ENCODE results near the gene RAB26.

DNA sequence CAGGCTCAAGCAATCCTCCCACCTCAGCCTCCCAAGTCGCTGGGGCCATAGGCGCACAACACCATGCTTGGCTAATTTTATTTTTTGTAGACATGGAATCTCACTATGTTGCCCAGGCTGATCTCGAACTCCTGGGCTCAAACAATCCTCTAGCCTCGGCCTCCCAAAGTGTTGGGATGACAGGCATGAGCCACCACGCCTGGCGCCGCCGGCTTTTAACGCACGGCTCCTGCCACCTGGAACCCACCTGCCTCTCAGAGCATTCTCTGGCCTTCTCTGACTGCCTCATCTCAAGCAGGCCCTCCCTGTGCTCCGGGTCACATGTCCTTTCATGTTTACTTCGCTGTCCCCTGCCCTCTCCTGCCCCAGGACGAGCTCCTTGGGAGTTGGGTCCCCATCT, 37.6 kb downstream of the RAB26 start:
- no peak for TF ChIP-seq ARNTL (CRISPR knock-in tag; IDR thresholded peaks at IDR 0.05; ENCODE audit: borderline replicate concordance, low read depth)
- TF ChIP-seq ZFP3 (CRISPR knock-in tag; IDR thresholded peaks at IDR 0.05): no peak
- TF ChIP-seq ZC3H10 (CRISPR knock-in tag; IDR thresholded peaks at IDR 0.05): no peak
- TF ChIP-seq, protein P1, sequence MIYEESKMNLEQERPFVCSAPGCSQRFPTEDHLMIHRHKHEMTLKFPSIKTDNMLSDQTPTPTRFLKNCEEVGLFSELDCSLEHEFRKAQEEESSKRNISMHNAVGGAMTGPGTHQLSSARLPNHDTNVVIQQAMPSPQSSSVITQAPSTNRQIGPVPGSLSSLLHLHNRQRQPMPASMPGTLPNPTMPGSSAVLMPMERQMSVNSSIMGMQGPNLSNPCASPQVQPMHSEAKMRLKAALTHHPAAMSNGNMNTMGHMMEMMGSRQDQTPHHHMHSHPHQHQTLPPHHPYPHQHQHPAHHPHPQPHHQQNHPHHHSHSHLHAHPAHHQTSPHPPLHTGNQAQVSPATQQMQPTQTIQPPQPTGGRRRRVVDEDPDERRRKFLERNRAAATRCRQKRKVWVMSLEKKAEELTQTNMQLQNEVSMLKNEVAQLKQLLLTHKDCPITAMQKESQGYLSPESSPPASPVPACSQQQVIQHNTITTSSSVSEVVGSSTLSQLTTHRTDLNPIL (CRISPR knock-in tag; IDR thresholded peaks at IDR 0.05; ENCODE audit: low read depth): no peak
- TF ChIP-seq TOX (CRISPR knock-in tag; IDR thresholded peaks at IDR 0.05; ENCODE audit: borderline replicate concordance): no peak
- TF ChIP-seq, protein P2, sequence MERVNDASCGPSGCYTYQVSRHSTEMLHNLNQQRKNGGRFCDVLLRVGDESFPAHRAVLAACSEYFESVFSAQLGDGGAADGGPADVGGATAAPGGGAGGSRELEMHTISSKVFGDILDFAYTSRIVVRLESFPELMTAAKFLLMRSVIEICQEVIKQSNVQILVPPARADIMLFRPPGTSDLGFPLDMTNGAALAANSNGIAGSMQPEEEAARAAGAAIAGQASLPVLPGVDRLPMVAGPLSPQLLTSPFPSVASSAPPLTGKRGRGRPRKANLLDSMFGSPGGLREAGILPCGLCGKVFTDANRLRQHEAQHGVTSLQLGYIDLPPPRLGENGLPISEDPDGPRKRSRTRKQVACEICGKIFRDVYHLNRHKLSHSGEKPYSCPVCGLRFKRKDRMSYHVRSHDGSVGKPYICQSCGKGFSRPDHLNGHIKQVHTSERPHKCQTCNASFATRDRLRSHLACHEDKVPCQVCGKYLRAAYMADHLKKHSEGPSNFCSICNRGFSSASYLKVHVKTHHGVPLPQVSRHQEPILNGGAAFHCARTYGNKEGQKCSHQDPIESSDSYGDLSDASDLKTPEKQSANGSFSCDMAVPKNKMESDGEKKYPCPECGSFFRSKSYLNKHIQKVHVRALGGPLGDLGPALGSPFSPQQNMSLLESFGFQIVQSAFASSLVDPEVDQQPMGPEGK (CRISPR knock-in tag; IDR thresholded peaks at IDR 0.05; ENCODE audit: borderline replicate concordance): no peak
- TF ChIP-seq ESRRG (CRISPR knock-in tag; IDR thresholded peaks at IDR 0.05): no peak
- no peak for TF ChIP-seq ZNF8 (CRISPR knock-in tag; IDR thresholded peaks at IDR 0.05)

Data from SK-N-SH treated with all-trans-retinoic acid at 6 μM for 48 hours (cell line).